ENCODE data around the gene SKIC2.
"Not testable (repeated sequence)": the region's sequence is repeated elsewhere in the genome, so short reads cannot be mapped to it uniquely, and the experiment has no call there.

SKIC2 gene

GRCh38 chr6:32005538-32005880, 46.5 kb downstream of the SKIC2 start:
- DNase-seq = not testable (repeated sequence)

- DNase-seq = not testable (repeated sequence)
Measured at GRCh38 chr6:32005991-32006529, 47.1 kb downstream of the SKIC2 start.

GRCh38 chr6:32007086-32007485, 48.1 kb downstream of the SKIC2 start:
- not testable (repeated sequence) for DNase-seq

- DNase-seq = not testable (repeated sequence)
Measured at GRCh38 chr6:32008037-32008436, 49.1 kb downstream of the SKIC2 start.

GRCh38 chr6:32008616-32009015, 49.6 kb downstream of the SKIC2 start:
- DNase-seq = not testable (repeated sequence)

- DNase-seq = not testable (repeated sequence)
Measured at GRCh38 chr6:32009537-32009936, 50.6 kb downstream of the SKIC2 start.

GRCh38 chr6:32010856-32011530, 52.0 kb downstream of the SKIC2 start:
- not testable (repeated sequence) for DNase-seq

- not testable (repeated sequence) for DNase-seq
Measured at GRCh38 chr6:32012941-32013617, 54.1 kb downstream of the SKIC2 start.

- DNase-seq = not testable (repeated sequence)
Measured at GRCh38 chr6:32013738-32014137, 54.8 kb downstream of the SKIC2 start.

- not testable (repeated sequence) for DNase-seq
Measured at GRCh38 chr6:32014547-32014946, 55.6 kb downstream of the SKIC2 start, which contains the start of gene C4B. C4B (plus strand) TSS chr6:32014795; CDS start chr6:32014846, 51 bp downstream.

Data from NCI-H1105 (cell line).